ENCODE measurements around the gene AFF3. TPM values are rescaled to one million over a fixed set of nuclear protein-coding genes. Genes with fewer than 3 reads are reported as not detected.

AFF3 gene
- total and polyA plus RNA-seq, 10 of the 15 experiments (the other 5 are each of a cell fraction or from before 2014, with no cell fraction given), result 0.26 to 5.5 (median 3.0) TPM

DNA sequence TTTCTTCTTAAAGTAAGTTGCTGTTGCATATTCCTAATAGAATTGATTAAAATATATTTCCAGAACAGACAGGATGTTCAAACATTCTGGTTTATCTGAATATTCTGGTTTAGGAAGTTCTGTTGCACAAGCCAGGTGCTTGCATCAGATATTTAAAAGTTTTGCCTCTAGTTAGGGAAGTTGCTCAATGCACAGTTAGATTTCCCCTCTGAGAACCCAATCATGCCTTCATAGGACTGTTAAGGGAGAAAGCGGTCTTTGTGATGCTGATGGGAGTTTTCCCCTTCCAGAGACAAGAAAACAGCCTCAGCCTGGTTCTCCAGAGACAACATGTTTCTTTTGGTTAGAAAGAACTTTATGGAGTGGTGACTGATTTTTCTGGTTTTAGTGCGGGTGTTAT, 587.0 kb downstream of the AFF3 start (continued):
- TF ChIP-seq NR2F1 (conservative IDR thresholded peaks at IDR 0.05), result no peak

DNA sequence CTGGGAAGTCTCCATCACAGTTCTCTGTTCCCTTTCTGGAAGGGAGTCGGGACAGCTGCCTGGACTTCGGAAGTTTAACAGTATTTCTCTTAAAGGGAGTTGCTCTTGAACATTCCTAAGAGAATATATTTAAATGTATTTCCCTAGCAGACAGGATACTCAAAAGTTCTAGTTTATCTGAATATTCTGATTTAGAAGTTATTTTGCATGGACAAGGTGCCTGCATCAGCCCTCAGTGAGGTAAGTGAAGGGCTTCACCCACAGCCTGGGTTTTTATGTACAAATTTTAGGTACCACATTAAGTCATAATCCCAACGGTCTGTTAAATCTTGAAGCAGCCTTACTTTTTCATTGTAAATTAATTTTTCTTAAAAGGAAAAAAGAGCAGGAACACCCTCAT, 587.5 kb downstream of the AFF3 start:
- no peaks in the 10 kb centered on the region for H3K9me3 ChIP-seq (replicated peaks; ENCODE audit: control insufficient read depth, insufficient read depth, low read length)
- H4K20me1 ChIP-seq (ENCODE audit: control insufficient read depth, insufficient read depth), result no peaks in the 10 kb centered on the region
- 56% methylated on average over 3 of the region's 3 CpGs for whole genome bisulfite sequencing (ENCODE audit: insufficient coverage, insufficient replicate concordance, low lambda C conversion rate, missing lambda C conversion rate)
- no peak overlapping the region for H3K4me2 ChIP-seq (ENCODE audit: control insufficient read depth, insufficient read depth)
- peaks cover 0 to 1% of the 10 kb centered on the region in 2 experiments; a peak in 1 of 4 replicates for H3K27me3 ChIP-seq (replicated peaks in 1 of 2; ENCODE audit: control insufficient read depth in 2 of 2, insufficient read depth in 2 of 2, low read length in 1 of 2)
- no peaks in the 10 kb centered on the region for H3K4me1 ChIP-seq (ENCODE audit: control insufficient read depth, insufficient read depth, low read length)
- DNase-seq (ENCODE audit: low read depth, low spot score) (no peak), FAIRE-seq (no peak), ATAC-seq (no peak)
- H3K4me3 ChIP-seq, result no peak overlapping the region
- POLR2A ChIA-PET, result no interaction called here
- no peak overlapping the region for H2AFZ ChIP-seq (ENCODE audit: control insufficient read depth, low read depth, low read length)
- H3K27ac ChIP-seq (ENCODE audit: control insufficient read depth, insufficient read depth), result no peak overlapping the region
- TF ChIP-seq ATF7 (IDR thresholded peaks at IDR 0.05; ENCODE audit: low read depth), result no peak
- no peak for TF ChIP-seq BCL11A (IDR thresholded peaks at IDR 0.05; ENCODE audit: low read depth, low read length)
- TF ChIP-seq, protein P1, sequence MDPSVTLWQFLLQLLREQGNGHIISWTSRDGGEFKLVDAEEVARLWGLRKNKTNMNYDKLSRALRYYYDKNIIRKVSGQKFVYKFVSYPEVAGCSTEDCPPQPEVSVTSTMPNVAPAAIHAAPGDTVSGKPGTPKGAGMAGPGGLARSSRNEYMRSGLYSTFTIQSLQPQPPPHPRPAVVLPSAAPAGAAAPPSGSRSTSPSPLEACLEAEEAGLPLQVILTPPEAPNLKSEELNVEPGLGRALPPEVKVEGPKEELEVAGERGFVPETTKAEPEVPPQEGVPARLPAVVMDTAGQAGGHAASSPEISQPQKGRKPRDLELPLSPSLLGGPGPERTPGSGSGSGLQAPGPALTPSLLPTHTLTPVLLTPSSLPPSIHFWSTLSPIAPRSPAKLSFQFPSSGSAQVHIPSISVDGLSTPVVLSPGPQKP (IDR thresholded peaks at IDR 0.05; ENCODE audit: low read depth, low read length), result no peak
- no peak for TF ChIP-seq MEF2B (IDR thresholded peaks at IDR 0.05; ENCODE audit: partially characterized antibody, poor library complexity, severe bottlenecking)
- TF ChIP-seq MYB (IDR thresholded peaks at IDR 0.05; ENCODE audit: borderline replicate concordance, low read depth, low read length), result no peak
- no peak for TF ChIP-seq CBX5 (IDR thresholded peaks at IDR 0.05; ENCODE audit: low read depth)
- TF ChIP-seq PAX5 (IDR thresholded peaks at IDR 0.05; ENCODE audit: borderline replicate concordance, low read depth, low read length), result no peak
- TF ChIP-seq SMAD1 (IDR thresholded peaks at IDR 0.05; ENCODE audit: low read depth, partially characterized antibody), result no peak
- TF ChIP-seq ESRRA (IDR thresholded peaks at IDR 0.05; ENCODE audit: low read length), result no peak
- TF ChIP-seq FOXK2 (IDR thresholded peaks at IDR 0.05), result no peak
- BruUV-seq (replicated peaks), result no TSS peak
- SMC1A ChIA-PET (ENCODE audit: uncharacterized antibody, unreplicated experiment), result no interaction called here
- intact Hi-C loops (cut with micrococcal nuclease; ENCODE audit: unreplicated experiment) (loop anchor here (5.0 kb wide), 2 partner anchors 137 to 827 kb away; no protein-coding TSS in a partner anchor), in situ Hi-C loops (cut with MboI) (loop anchor here (5.0 kb wide), 1 partner anchor 692 kb away; no protein-coding TSS in a partner anchor)
- CTCF ChIA-PET, result no interaction called here
- H3K79me2 ChIP-seq (ENCODE audit: control insufficient read depth, insufficient read depth, low read length), result no peaks in the 10 kb centered on the region
- H3K9ac ChIP-seq (ENCODE audit: control insufficient read depth, insufficient read depth, low read length), result no peak overlapping the region
- RAD21 ChIA-PET (ENCODE audit: unreplicated experiment), result no interaction called here
- no peaks in the 10 kb centered on the region for H3K36me3 ChIP-seq (ENCODE audit: control insufficient read depth in 2 of 2, insufficient read depth in 2 of 2, low read length in 1 of 2)

Measured in GM12878 (cell line).